ENCODE measurements around the gene CACNB1. TPM values are rescaled to one million over a fixed set of nuclear protein-coding genes. Genes with fewer than 3 reads are reported as not detected.

Gene CACNB1
- total RNA-seq, 1 experiment from 2014 or later, result 6.6 TPM

DNA sequence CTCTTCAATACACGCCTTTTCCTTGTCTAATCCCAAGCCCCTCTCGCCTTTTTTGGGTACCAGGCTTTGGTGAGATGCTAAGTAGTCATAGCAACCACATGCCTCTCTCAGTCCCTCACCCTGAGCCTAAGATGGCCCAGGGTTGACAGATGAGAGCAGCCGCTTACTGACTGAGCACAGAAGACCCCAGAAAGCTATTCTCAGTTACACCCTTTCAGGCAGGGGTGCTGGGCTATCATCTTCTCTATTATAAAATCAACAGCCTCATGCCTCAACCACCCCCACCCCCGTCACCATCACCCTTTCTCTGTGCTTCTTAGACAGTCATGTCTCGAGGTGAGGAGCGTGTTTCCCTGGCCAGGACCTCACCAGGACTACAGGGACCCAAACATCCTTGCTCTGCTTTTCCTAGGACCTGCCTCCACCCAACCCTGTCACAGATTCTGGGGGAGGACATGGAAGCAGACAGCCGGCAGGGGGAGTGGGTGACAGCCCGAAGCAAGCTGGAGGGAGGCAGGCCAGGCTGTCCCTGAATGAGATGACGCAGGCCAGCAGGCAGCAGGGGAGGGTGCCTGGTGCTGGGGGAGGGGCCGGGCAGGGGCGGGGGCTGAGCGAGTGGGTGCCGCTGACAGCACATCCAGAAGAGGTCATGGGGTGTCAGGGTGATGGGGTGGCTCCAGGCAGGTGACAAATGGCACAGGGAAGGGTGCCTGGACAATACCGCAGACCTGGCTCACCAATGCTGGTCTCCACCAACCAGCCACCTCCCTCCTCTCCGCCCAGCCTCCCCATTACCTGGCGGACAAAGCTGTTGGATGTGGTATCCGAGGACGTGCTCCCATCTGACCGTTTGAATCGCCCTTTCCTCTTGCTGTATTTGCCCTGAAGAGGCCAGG, 3.1 kb downstream of the CACNB1 start:
- BruUV-seq (replicated peaks), result no TSS peak
- intact Hi-C loops (cut with micrococcal nuclease), result no loop called here
- ChIA-PET POLR2A (no interaction called here), CTCF (interaction anchor here (0.5 to 1.3 kb wide), 3 partner anchors 13 to 30 kb away, joined by 3 to 6 read pairs (median 3); no protein-coding TSS in a partner anchor)
- H3K27ac Mint-ChIP-seq (ENCODE audit: low read depth, unreplicated experiment), result no peak overlapping the region
- DNase-seq (ENCODE audit: unreplicated experiment), result no peak
- peaks cover 6% of the 10 kb centered on the region for H3K4me1 Mint-ChIP-seq (ENCODE audit: insufficient read depth, unreplicated experiment)
- H3K9me3 Mint-ChIP-seq (ENCODE audit: unreplicated experiment), result no peaks in the 10 kb centered on the region
- TF ChIP-seq, protein P1, sequence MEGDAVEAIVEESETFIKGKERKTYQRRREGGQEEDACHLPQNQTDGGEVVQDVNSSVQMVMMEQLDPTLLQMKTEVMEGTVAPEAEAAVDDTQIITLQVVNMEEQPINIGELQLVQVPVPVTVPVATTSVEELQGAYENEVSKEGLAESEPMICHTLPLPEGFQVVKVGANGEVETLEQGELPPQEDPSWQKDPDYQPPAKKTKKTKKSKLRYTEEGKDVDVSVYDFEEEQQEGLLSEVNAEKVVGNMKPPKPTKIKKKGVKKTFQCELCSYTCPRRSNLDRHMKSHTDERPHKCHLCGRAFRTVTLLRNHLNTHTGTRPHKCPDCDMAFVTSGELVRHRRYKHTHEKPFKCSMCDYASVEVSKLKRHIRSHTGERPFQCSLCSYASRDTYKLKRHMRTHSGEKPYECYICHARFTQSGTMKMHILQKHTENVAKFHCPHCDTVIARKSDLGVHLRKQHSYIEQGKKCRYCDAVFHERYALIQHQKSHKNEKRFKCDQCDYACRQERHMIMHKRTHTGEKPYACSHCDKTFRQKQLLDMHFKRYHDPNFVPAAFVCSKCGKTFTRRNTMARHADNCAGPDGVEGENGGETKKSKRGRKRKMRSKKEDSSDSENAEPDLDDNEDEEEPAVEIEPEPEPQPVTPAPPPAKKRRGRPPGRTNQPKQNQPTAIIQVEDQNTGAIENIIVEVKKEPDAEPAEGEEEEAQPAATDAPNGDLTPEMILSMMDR (IDR thresholded peaks at IDR 0.05; ENCODE audit: unreplicated experiment), result no peak
- H3K27me3 Mint-ChIP-seq (ENCODE audit: insufficient read depth, unreplicated experiment), result no peaks in the 10 kb centered on the region
- no peak overlapping the region for H3K4me3 Mint-ChIP-seq (ENCODE audit: unreplicated experiment)
- H3K36me3 Mint-ChIP-seq (ENCODE audit: insufficient read depth, unreplicated experiment), result peaks cover 16% of the 10 kb centered on the region

DNA sequence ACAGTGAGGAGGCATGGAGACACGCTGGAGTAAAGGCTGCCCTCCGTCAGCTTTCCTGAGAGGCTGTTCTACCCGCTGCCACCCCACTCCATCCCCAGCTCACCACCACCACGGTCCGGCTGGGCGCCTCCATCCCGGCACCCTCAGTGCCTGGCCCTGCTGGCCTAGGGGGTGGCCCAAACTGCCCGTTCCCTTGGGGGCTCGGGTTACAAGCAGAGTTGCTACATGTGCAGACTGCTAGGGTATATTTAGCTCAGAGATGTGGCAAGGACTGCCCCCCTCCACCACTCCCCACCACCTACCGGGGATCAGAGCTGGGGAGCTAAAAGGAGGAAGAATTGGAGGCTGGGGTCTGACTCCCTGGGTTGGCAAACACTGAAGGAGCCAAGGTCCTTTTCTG, 4.1 kb downstream of the CACNB1 start:
- ChIA-PET CTCF (no interaction called here), POLR2A (no interaction called here)
- intact Hi-C loops (cut with micrococcal nuclease), result no loop called here
- no peak overlapping the region for H3K27ac Mint-ChIP-seq (ENCODE audit: low read depth, unreplicated experiment)
- TF ChIP-seq, protein P1 (IDR thresholded peaks at IDR 0.05; ENCODE audit: unreplicated experiment), result no peak
- peaks cover 20% of the 10 kb centered on the region for H3K36me3 Mint-ChIP-seq (ENCODE audit: insufficient read depth, unreplicated experiment)
- H3K4me3 Mint-ChIP-seq (ENCODE audit: unreplicated experiment), result no peak overlapping the region
- no peaks in the 10 kb centered on the region for H3K9me3 Mint-ChIP-seq (ENCODE audit: unreplicated experiment)
- no peak for DNase-seq (ENCODE audit: unreplicated experiment)
- H3K27me3 Mint-ChIP-seq (ENCODE audit: insufficient read depth, unreplicated experiment), result no peaks in the 10 kb centered on the region
- peaks cover 5% of the 10 kb centered on the region for H3K4me1 Mint-ChIP-seq (ENCODE audit: insufficient read depth, unreplicated experiment)
- BruUV-seq (replicated peaks), result no TSS peak

DNA sequence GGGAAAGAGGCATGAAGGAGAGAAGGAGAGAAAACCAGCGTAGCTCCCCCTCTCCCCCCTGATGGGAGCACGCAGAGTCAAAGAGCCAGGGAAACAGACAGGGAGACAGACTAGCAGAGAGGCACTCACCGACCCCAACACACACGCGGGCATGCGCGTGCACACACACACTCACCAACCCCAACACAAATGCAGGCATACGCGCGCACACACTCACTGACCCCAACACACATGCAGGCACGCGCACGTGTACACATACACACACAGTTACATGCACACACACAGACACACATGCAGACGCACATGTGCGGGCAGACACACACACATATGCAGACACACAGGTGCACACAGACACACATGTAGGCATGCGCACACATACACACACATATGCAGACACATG, 4.6 kb downstream of the CACNB1 start:
- TF ChIP-seq, protein P1 (IDR thresholded peaks at IDR 0.05; ENCODE audit: unreplicated experiment), result no peak
- no TSS peak for BruUV-seq (replicated peaks)
- H3K36me3 Mint-ChIP-seq (ENCODE audit: insufficient read depth, unreplicated experiment), result peaks cover 24% of the 10 kb centered on the region
- no peaks in the 10 kb centered on the region for H3K9me3 Mint-ChIP-seq (ENCODE audit: unreplicated experiment)
- no peak overlapping the region for H3K27ac Mint-ChIP-seq (ENCODE audit: low read depth, unreplicated experiment)
- H3K4me3 Mint-ChIP-seq (ENCODE audit: unreplicated experiment), result no peak overlapping the region
- H3K4me1 Mint-ChIP-seq (ENCODE audit: insufficient read depth, unreplicated experiment), result peaks cover 3% of the 10 kb centered on the region
- POLR2A ChIA-PET, result no interaction called here
- intact Hi-C loops (cut with micrococcal nuclease), result no loop called here
- H3K27me3 Mint-ChIP-seq (ENCODE audit: insufficient read depth, unreplicated experiment), result no peaks in the 10 kb centered on the region
- CTCF ChIA-PET, result interaction anchor here (0.6 kb wide), 2 partner anchors 14 to 210 kb away, joined by 3 read pairs; no protein-coding TSS in a partner anchor
- DNase-seq (ENCODE audit: unreplicated experiment), result no peak

DNA sequence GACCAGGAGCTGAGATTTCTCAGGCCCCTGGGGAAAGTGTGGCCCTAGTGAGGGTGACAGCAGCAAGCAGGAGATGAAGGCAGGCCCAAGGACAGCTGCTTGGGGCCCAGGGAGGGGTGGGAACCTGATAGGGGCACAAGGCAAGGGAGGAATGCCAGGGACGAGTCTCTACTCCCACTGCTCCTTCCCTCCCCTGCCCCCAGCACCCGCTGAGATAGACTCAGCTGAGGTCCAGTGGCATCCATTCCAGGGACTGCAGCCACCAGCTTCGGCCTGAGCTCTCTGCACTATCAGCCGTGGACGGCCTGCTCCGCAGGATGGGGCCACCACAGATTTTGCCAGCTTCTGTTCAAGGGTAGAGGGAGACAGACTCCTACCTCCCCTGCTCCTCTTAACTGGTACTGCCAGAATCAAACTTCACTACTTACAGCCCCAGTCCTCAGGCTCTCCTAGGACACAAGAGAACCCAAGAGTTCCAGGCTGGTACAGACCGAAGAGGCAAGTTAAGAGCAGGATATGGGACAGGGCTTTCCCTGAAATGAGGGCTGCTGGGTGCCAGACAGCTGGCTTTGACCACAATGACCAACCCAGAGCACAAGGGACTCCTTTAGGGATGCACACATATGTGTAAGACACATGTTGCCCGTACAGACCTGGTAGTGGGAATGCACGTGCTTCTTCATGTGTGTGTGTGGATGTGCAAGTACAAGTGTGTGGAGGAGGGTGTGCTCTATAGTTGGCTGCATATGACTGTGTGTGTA, 5.5 kb downstream of the CACNB1 start:
- Mint-ChIP-seq H3K27ac (ENCODE audit: low read depth, unreplicated experiment) (no peak overlapping the region), H3K4me1 (ENCODE audit: insufficient read depth, unreplicated experiment) (no peaks in the 10 kb centered on the region), H3K9me3 (ENCODE audit: unreplicated experiment) (no peaks in the 10 kb centered on the region), H3K27me3 (ENCODE audit: insufficient read depth, unreplicated experiment) (no peaks in the 10 kb centered on the region), H3K36me3 (ENCODE audit: insufficient read depth, unreplicated experiment) (peaks cover 32% of the 10 kb centered on the region), H3K4me3 (ENCODE audit: unreplicated experiment) (no peak overlapping the region)
- CTCF ChIA-PET, result interaction anchor here (0.6 to 1.1 kb wide), 4 partner anchors 17 to 209 kb away, joined by 3 to 5 read pairs (median 3); no protein-coding TSS in a partner anchor
- POLR2A ChIA-PET, result no interaction called here
- DNase-seq (ENCODE audit: unreplicated experiment), result no peak
- intact Hi-C loops (cut with micrococcal nuclease), result no loop called here
- TF ChIP-seq, protein P1 (IDR thresholded peaks at IDR 0.05; ENCODE audit: unreplicated experiment), result no peak
- no TSS peak for BruUV-seq (replicated peaks)

All from MCF 10A (cell line).